ENCODE results near the gene SLC23A3.

DNA sequence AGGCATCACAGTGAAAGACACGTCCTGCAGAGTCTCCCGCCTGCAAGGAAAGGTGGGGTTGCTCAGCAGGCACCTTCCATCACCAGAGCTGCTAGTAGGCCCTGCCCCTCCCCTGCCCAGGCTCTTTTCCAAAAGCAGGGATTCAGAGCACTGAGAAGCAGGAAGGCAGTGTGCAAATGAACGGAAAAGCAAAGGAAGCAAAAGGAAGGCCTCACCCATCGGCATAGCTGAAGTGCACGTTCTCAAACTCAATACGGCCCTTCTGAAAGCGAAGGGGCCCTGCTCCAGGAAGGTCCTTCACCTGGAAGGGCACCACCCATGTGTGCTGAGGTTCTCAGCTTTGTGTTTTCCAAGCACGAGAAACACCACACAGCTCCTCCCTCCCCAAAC lies 43.2 kb upstream of the SLC23A3 start:
- TF ChIP-seq ZNF219 (CRISPR knock-in tag; IDR thresholded peaks at IDR 0.05; ENCODE audit: borderline replicate concordance) (no peak), JUN (CRISPR knock-in tag; IDR thresholded peaks at IDR 0.05) (no peak), NFYB (CRISPR knock-in tag; conservative IDR thresholded peaks at IDR 0.05; ENCODE audit: low read depth) (no peak), ESRRA (CRISPR knock-in tag; IDR thresholded peaks at IDR 0.05; ENCODE audit: borderline replicate concordance) (no peak), CTCF (IDR thresholded peaks at IDR 0.05) (no peak), CREM (CRISPR knock-in tag; IDR thresholded peaks at IDR 0.05) (no peak), USF2 (CRISPR knock-in tag; IDR thresholded peaks at IDR 0.05) (no peak), ATF3 (CRISPR knock-in tag; conservative IDR thresholded peaks at IDR 0.05) (no peak), ZNF138 (CRISPR knock-in tag; conservative IDR thresholded peaks at IDR 0.05) (no peak), KAT7 (CRISPR knock-in tag; IDR thresholded peaks at IDR 0.05; ENCODE audit: borderline replicate concordance) (no peak)
- TF ChIP-seq, protein P1, sequence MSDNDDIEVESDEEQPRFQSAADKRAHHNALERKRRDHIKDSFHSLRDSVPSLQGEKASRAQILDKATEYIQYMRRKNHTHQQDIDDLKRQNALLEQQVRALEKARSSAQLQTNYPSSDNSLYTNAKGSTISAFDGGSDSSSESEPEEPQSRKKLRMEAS (CRISPR knock-in tag; IDR thresholded peaks at IDR 0.05): no peak
- TF ChIP-seq, protein P2, sequence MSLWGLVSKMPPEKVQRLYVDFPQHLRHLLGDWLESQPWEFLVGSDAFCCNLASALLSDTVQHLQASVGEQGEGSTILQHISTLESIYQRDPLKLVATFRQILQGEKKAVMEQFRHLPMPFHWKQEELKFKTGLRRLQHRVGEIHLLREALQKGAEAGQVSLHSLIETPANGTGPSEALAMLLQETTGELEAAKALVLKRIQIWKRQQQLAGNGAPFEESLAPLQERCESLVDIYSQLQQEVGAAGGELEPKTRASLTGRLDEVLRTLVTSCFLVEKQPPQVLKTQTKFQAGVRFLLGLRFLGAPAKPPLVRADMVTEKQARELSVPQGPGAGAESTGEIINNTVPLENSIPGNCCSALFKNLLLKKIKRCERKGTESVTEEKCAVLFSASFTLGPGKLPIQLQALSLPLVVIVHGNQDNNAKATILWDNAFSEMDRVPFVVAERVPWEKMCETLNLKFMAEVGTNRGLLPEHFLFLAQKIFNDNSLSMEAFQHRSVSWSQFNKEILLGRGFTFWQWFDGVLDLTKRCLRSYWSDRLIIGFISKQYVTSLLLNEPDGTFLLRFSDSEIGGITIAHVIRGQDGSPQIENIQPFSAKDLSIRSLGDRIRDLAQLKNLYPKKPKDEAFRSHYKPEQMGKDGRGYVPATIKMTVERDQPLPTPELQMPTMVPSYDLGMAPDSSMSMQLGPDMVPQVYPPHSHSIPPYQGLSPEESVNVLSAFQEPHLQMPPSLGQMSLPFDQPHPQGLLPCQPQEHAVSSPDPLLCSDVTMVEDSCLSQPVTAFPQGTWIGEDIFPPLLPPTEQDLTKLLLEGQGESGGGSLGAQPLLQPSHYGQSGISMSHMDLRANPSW (CRISPR knock-in tag; conservative IDR thresholded peaks at IDR 0.05; ENCODE audit: low read depth): no peak
- TF ChIP-seq, protein P3, sequence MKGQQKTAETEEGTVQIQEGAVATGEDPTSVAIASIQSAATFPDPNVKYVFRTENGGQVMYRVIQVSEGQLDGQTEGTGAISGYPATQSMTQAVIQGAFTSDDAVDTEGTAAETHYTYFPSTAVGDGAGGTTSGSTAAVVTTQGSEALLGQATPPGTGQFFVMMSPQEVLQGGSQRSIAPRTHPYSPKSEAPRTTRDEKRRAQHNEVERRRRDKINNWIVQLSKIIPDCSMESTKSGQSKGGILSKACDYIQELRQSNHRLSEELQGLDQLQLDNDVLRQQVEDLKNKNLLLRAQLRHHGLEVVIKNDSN (CRISPR knock-in tag; IDR thresholded peaks at IDR 0.05): no peak
- TF ChIP-seq, protein P4, sequence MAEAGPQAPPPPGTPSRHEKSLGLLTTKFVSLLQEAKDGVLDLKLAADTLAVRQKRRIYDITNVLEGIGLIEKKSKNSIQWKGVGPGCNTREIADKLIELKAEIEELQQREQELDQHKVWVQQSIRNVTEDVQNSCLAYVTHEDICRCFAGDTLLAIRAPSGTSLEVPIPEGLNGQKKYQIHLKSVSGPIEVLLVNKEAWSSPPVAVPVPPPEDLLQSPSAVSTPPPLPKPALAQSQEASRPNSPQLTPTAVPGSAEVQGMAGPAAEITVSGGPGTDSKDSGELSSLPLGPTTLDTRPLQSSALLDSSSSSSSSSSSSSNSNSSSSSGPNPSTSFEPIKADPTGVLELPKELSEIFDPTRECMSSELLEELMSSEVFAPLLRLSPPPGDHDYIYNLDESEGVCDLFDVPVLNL (CRISPR knock-in tag; IDR thresholded peaks at IDR 0.05; ENCODE audit: borderline replicate concordance, low read depth): no peak
